Right atrium auricular region (tissue), 2 donors: ENCODE data around the gene PRR5L. TPM values are rescaled to one million over a fixed set of nuclear protein-coding genes. Genes with fewer than 3 reads are reported as not detected.

ENCODE experiments used
- DNase-seq: peaks from one replicate; pipeline ENCODE4 v3.0.0-alpha.2; 2019; ENCODE audit warnings: low spot score
- H3K27ac ChIP-seq, 2 donors: fragments of 200-600 bp; sonication (generic); 1 replicate in 1 of 2; 2 replicates in 1 of 2; pipeline ENCODE4 v1.5.1; 2016 to 2019
- H3K27me3 ChIP-seq, 2 donors: fragments of 200-600 bp; sonication (generic); one replicate each; pipeline versions ENCODE4 v1.5.1 to v1.6.0; 2017 to 2019
- H3K36me3 ChIP-seq: fragments of 200-600 bp; sonication (generic); one replicate; pipeline ENCODE4 v1.5.1; 2016
- H3K4me1 ChIP-seq, 2 donors: fragments of 200-600 bp; sonication (generic); one replicate each; pipeline versions ENCODE4 v1.5.1 to v1.6.0; 2017 to 2019
- H3K4me3 ChIP-seq, 2 donors: fragments of 200-600 bp; sonication (generic); 1 replicate in 1 of 2; 2 replicates in 1 of 2; pipeline ENCODE4 v1.5.1; 2017 to 2019; ENCODE audit warnings: mild to moderate bottlenecking in 1 of 2, moderate library complexity in 1 of 2
- H3K9me3 ChIP-seq, 2 donors: fragments of 200-600 bp; sonication (generic); one replicate each; pipeline ENCODE4 v1.5.1; 2019
- CTCF ChIP-seq, 2 donors: fragments of 200-600 bp; sonication (generic); IDR thresholded peaks; one replicate each; pipeline ENCODE4 v1.5.1; 2019; ENCODE audit warnings: antibody characterized with exemption in 2 of 2
- total RNA-seq, 2 donors: library from RNA; depleted of rRNA; stranded (reverse); fragments of >200 nt; gene quantifications; one replicate each; pipeline ENCODE4 v1.1.0, GENCODE V29; 2016

The PRR5L gene
- total RNA-seq, 2 donors from 2014 or later, result 1.3 to 6.8 TPM

GRCh38 chr11:36431429-36432092 lies 135.5 kb downstream of the PRR5L start:
- Histone ChIP-seq H3K36me3 (no peaks in the 10 kb centered on the region), H3K27ac (peak overlapping the region in 1 of 2 donors; percentile 45), H3K4me1 (peaks cover 0 to 5% of the 10 kb centered on the region in 2 donors), H3K4me3 (no peak overlapping the region), H3K9me3 (no peaks in the 10 kb centered on the region), H3K27me3 (no peaks in the 10 kb centered on the region)
- no peak for TF ChIP-seq CTCF (IDR thresholded peaks at IDR 0.05)
- peak; percentile 87 for DNase-seq

- Histone ChIP-seq H3K36me3 (no peaks in the 10 kb centered on the region), H3K4me3 (no peak overlapping the region), H3K27me3 (no peaks in the 10 kb centered on the region), H3K4me1 (no peaks in the 10 kb centered on the region), H3K9me3 (no peaks in the 10 kb centered on the region), H3K27ac (peak overlapping the region in 1 of 2 donors; percentile 45)
- TF ChIP-seq CTCF (IDR thresholded peaks at IDR 0.05), result no peak
- no peak for DNase-seq
Measured at GRCh38 chr11:36432093-36432469, 136.0 kb downstream of the PRR5L start.

- DNase-seq, result no peak
- H3K4me3 ChIP-seq, result no peak overlapping the region
- no peaks in the 10 kb centered on the region for H3K36me3 ChIP-seq
- H3K4me1 ChIP-seq, result no peaks in the 10 kb centered on the region
- H3K27ac ChIP-seq, result peak overlapping the region in 1 of 2 donors; percentile 45
- H3K27me3 ChIP-seq, result no peaks in the 10 kb centered on the region
- TF ChIP-seq CTCF (IDR thresholded peaks at IDR 0.05), result no peak
- H3K9me3 ChIP-seq, result no peaks in the 10 kb centered on the region
Measured at GRCh38 chr11:36432738-36433137, 136.7 kb downstream of the PRR5L start.

GRCh38 chr11:36436064-36436463 lies 140.0 kb downstream of the PRR5L start:
- Histone ChIP-seq H3K27ac (no peak overlapping the region), H3K27me3 (no peaks in the 10 kb centered on the region), H3K4me3 (no peak overlapping the region), H3K9me3 (no peaks in the 10 kb centered on the region), H3K4me1 (no peaks in the 10 kb centered on the region), H3K36me3 (no peaks in the 10 kb centered on the region)
- no peak for TF ChIP-seq CTCF (IDR thresholded peaks at IDR 0.05)
- DNase-seq, result no peak

- no peaks in the 10 kb centered on the region for H3K4me1 ChIP-seq
- no peaks in the 10 kb centered on the region for H3K9me3 ChIP-seq
- no peak overlapping the region for H3K27ac ChIP-seq
- no peak overlapping the region for H3K4me3 ChIP-seq
- no peak for TF ChIP-seq CTCF (IDR thresholded peaks at IDR 0.05)
- no peaks in the 10 kb centered on the region for H3K27me3 ChIP-seq
- DNase-seq, result no peak
- no peaks in the 10 kb centered on the region for H3K36me3 ChIP-seq
Measured at GRCh38 chr11:36436589-36436988, 140.5 kb downstream of the PRR5L start.

GRCh38 chr11:36437413-36437812 lies 141.3 kb downstream of the PRR5L start:
- H3K9me3 ChIP-seq, result no peaks in the 10 kb centered on the region
- no peak for DNase-seq
- H3K27me3 ChIP-seq, result no peaks in the 10 kb centered on the region
- no peak overlapping the region for H3K27ac ChIP-seq
- H3K4me1 ChIP-seq, result no peaks in the 10 kb centered on the region
- TF ChIP-seq CTCF (IDR thresholded peaks at IDR 0.05), result no peak
- no peaks in the 10 kb centered on the region for H3K36me3 ChIP-seq
- H3K4me3 ChIP-seq, result no peak overlapping the region
